Hepatocyte (in vitro differentiated cells): Measurements from ENCODE around the gene VRTN.

Source experiments
- CTCF ChIP-seq: fragments of 200-600 bp; sonication (generic); IDR thresholded peaks from 2 replicates; pipeline ENCODE4 v1.5.1; 2016; ENCODE audit warnings: antibody characterized with exemption, mild to moderate bottlenecking; ENCODE audit not compliant: poor library complexity
- EZH2 ChIP-seq: fragments of 200-600 bp; sonication (generic); IDR thresholded peaks from 2 replicates; pipeline ENCODE4 v1.6.1; 2016; ENCODE audit warnings: antibody characterized with exemption, mild to moderate bottlenecking, borderline replicate concordance
- EZH2phosphoT487 ChIP-seq: fragments of 200-600 bp; sonication (generic); IDR thresholded peaks from one replicate; pipeline ENCODE4 v1.6.1; 2018; ENCODE audit warnings: antibody characterized with exemption, mild to moderate bottlenecking, low read depth, moderate library complexity; ENCODE audit not compliant: unreplicated experiment, severe bottlenecking

- TF ChIP-seq CTCF (no peak), EZH2phosphoT487 (no peak), EZH2 (no peak)
Measured at GRCh38 chr14:74301594-74302151, 46.6 kb upstream of the VRTN start.
